ENCODE data around the gene ST6GALNAC3.
A peak's percentile ranks its signal among the peaks of the same experiment; 100 is the strongest.

Gene ST6GALNAC3

DNA sequence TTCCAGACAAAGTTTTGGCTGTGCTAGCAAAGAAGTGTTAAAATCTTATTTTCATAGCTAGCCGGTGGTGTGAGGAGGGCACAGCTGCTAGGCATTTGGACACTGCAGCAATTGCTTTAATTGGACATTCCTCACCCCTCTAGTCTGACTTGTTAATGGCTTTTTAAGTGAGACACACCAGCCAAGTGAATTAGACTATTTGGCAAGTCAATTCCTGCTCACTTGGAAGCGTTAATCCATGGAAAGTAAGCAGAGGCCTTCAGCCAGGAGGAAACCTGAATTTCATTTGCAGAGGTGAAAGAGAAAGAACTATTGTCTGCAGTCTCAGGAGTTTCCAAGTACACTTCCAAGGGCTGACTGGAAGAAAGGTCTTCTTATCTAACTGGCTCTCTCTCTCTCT, 175.7 kb downstream of the ST6GALNAC3 start:
- no peak for DNase-seq (ENCODE audit: low spot score)

DNA sequence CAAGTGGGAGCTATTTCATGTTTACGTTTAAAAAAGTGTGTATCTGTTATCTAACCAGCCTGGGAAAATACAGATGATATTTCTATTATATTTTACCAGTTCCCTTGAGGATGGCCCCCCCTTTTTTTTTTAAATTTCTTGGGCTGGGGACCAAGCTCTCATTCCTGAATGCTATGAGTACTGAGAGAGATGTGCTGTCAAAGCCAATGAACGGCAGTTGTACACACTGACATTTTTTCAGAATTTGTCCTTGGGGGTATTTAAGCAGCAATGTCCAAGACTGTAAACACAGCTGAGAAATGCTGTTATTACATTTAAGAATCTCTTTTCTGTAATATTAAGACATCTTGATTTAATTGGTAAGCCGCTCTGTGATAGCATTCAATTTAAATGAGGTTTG, 177.9 kb downstream of the ST6GALNAC3 start:
- no peak for DNase-seq (ENCODE audit: low spot score)

- peak; percentile 44 for DNase-seq (ENCODE audit: low spot score)
These were observed 179.8 kb downstream of the ST6GALNAC3 start for GRCh38 chr1:76254104-76255030.

- no peak for DNase-seq (ENCODE audit: low spot score)
These were observed 182.0 kb downstream of the ST6GALNAC3 start for GRCh38 chr1:76256289-76257223.

GRCh38 chr1:76257823-76258222, 183.3 kb downstream of the ST6GALNAC3 start:
- DNase-seq (ENCODE audit: low spot score): no peak

DNA sequence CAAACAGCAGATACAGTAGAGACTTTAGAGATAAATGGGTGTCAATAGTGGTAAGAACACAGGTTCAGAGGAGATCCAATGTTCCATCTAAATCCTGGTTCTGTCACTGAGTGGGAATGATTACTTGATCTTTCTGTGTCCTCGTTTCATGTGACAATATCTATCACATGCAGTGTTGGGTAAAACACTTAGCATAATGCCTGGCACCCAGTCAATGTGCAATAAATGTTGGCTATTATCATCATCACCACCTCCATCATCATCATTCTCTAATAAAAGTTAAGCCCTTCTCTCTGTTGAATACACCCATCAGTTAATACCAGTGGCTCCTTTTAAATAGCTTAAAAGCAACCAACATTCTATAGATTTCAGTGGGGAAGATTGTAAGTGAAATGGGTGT, 184.7 kb downstream of the ST6GALNAC3 start:
- DNase-seq (ENCODE audit: low spot score): no peak

DNA sequence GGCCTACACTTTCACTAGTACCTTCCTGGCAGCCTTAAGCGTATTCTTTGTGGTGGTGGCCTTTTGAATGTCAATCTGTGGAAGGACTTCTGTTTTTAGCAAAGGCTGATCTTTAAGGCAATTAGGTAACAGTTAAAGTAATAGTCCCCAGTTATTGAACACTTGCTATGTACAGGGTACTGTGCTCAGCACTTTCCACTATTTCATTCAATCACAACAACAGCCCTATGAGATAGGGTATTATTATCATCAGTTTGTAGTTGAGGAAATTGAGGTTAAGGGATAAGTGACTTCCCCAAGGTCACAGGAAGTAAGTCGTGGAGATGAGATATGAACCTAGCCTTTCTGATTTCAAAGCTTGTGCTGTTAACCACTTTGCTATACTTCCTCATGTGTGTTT, 185.7 kb downstream of the ST6GALNAC3 start:
- no peak for DNase-seq (ENCODE audit: low spot score)

DNA sequence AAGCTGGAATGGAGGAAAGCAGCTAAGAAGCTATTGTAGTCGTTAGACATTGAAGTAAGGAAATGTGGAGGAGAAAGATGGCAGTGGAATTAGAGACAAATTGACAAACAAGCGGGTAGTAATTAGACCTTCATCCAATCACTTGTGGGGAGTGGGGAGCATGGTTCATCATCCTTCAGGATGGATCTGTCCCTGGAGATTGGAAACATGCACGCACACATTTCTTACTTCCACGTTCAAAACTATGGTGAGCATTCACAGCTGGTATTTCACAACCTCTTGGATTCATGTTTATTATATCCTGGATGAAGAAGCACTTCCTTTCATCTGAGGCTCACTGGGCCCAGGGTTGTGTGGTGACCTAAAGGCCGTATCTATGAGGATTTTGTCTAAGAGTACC, 188.1 kb downstream of the ST6GALNAC3 start:
- peak; percentile 55 for DNase-seq (ENCODE audit: low spot score)

- DNase-seq (ENCODE audit: low spot score): no peak
These were observed 190.1 kb downstream of the ST6GALNAC3 start for GRCh38 chr1:76264642-76265041.

DNA sequence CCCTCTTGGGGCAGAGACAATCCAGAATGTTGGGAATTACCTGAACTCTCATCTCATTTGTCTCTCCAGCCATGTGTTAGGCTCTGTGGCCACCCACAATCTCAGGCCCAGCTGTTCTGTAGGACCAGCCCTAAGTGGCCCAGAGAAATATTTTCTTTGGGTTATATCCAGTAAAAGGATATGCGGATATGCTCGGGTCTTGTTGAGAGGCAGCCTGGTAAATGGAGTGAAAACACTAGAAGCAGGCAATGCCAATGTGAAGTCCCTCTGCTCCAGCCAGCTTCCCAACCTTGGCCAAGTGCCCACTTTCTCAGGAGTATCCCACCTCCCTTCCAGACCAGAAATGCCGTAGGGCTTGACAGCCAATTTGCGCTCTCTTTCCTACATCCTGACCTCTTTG, 192.2 kb downstream of the ST6GALNAC3 start:
- DNase-seq (ENCODE audit: low spot score): no peak

- no peak for DNase-seq (ENCODE audit: low spot score)
These were observed 193.1 kb downstream of the ST6GALNAC3 start for GRCh38 chr1:76267631-76268030.

- no peak for DNase-seq (ENCODE audit: low spot score)
These were observed 193.8 kb downstream of the ST6GALNAC3 start for GRCh38 chr1:76268341-76268740.

GRCh38 chr1:76269155-76269554, 194.6 kb downstream of the ST6GALNAC3 start:
- DNase-seq (ENCODE audit: low spot score): peak; percentile 79

- no peak for DNase-seq (ENCODE audit: low spot score)
These were observed 199.8 kb downstream of the ST6GALNAC3 start for GRCh38 chr1:76274302-76274701.

GRCh38 chr1:76274718-76275117, 200.2 kb downstream of the ST6GALNAC3 start:
- DNase-seq (ENCODE audit: low spot score): no peak

GRCh38 chr1:76278711-76279100, 204.2 kb downstream of the ST6GALNAC3 start:
- no peak for DNase-seq (ENCODE audit: low spot score)

- DNase-seq (ENCODE audit: low spot score): no peak
These were observed 204.7 kb downstream of the ST6GALNAC3 start for GRCh38 chr1:76279101-76279748.

- no peak for DNase-seq (ENCODE audit: low spot score)
These were observed 206.8 kb downstream of the ST6GALNAC3 start for GRCh38 chr1:76281306-76281705.

- DNase-seq (ENCODE audit: low spot score): no peak
These were observed 210.3 kb downstream of the ST6GALNAC3 start for GRCh38 chr1:76284842-76285241.

- no peak for DNase-seq (ENCODE audit: low spot score)
These were observed 211.1 kb downstream of the ST6GALNAC3 start for GRCh38 chr1:76285578-76286135.

DNA sequence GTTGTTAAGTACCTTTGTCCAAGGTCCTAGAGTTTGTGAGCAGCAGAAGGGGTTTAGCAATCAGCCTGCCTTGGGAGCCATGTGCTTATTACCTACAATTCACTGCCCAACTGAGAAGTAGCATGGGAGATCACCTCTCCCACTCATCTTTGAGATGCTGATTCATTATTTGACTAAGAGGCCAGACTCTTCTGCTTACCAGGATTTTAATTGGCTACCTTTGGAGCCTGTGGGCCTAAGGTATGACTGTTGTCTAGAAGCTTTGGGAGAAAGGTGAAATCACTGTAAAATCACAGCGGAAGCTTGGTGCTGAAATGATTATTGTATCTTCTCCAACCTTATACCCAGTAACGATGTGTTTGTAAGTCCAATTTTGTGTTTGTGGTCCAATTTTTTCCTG, 213.4 kb downstream of the ST6GALNAC3 start:
- DNase-seq (ENCODE audit: low spot score): no peak

Data from AG08395 (cell line).